ENCODE results near the gene RCOR2. TPM values are rescaled to one million over a fixed set of nuclear protein-coding genes. Genes with fewer than 3 reads are reported as not detected.
A peak's percentile ranks its signal among the peaks of the same experiment; 100 is the strongest.

The RCOR2 gene
- total and polyA plus RNA-seq, 2 of the 13 experiments (the other 11 are each of a cell fraction or from before 2014, with no cell fraction given), result 8.3 to 8.5 TPM

DNA sequence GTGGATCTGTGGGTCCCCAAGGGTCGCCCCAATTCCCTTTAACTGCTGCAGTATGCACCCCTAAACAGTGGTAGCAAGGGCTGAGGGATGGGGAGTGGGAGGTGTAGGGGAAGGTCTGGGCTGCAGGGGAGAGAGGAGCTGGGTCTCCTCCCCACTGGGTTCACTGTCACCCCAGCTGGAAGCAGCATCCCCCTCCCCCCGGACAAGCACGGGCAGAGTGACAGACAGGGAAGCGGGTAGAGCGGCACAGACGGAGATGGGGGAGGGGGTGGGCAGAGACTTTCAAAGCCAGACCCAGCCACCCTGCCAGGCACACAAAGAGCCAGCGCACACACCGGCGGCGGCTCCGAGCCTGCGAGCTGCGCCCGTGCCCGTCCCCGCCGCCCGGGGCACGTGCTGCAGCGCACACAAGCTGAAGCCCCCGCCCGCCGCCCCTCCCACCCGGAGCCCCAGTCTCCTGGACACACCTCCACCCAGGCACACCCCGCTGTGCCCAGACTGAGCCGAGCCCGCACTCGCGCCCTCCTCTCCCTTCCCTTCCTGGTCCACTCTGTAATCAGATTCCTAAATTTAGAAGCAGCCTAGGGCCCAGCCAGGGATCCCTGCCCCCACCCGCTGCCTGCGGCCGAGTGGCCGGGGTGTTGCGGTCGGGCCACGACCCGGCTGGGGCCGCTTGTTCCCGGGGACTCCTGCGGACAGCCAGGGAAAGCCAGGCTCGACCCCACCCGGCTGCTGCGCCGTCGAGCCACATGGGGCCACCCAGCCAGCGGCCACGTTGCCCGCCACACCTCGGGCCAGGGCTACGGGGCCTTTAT, 935 bp upstream of the RCOR2 start (continued):
- 0 out of 2 replicates have a peak, but pooled peaks have one; percentile 24 for TF ChIP-seq EED (CRISPR knock-in tag; IDR thresholded peaks at IDR 0.05)
- TF ChIP-seq MYC (CRISPR knock-in tag; IDR thresholded peaks at IDR 0.05; ENCODE audit: borderline replicate concordance), result peak; percentile 28; the same call in 1 of the 2 replicates
- TF ChIP-seq SALL2 (CRISPR knock-in tag; IDR thresholded peaks at IDR 0.05), result 0 out of 2 replicates have a peak, but pooled peaks have one; percentile 29
- peak; percentile 68 for TF ChIP-seq AGO1 (IDR thresholded peaks at IDR 0.05; ENCODE audit: low read depth, low read length, poor library complexity, severe bottlenecking)
- TF ChIP-seq KDM6A (CRISPR knock-in tag; IDR thresholded peaks at IDR 0.05; ENCODE audit: low read depth), result no peak
- TF ChIP-seq ZNF841 (CRISPR knock-in tag; IDR thresholded peaks at IDR 0.05; ENCODE audit: borderline replicate concordance), result 0 out of 2 replicates have a peak, but pooled peaks have one; percentile 17
- TF ChIP-seq, protein P1, sequence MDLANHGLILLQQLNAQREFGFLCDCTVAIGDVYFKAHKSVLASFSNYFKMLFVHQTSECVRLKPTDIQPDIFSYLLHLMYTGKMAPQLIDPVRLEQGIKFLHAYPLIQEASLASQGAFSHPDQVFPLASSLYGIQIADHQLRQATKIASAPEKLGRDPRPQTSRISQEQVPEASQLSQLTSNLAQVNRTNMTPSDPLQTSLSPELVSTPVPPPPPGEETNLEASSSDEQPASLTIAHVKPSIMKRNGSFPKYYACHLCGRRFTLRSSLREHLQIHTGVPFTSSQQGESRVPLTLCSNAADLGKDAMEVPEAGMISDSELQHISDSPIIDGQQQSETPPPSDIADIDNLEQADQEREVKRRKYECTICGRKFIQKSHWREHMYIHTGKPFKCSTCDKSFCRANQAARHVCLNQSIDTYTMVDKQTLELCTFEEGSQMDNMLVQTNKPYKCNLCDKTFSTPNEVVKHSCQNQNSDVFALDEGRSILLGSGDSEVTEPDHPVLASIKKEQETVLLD (CRISPR knock-in tag; IDR thresholded peaks at IDR 0.05; ENCODE audit: low read depth), result no peak
- TF ChIP-seq REL (CRISPR knock-in tag; conservative IDR thresholded peaks at IDR 0.05), result 0 out of 2 replicates have a peak, but pooled peaks have one; percentile 20
- TF ChIP-seq RXRB (CRISPR knock-in tag; IDR thresholded peaks at IDR 0.05; ENCODE audit: borderline replicate concordance), result 0 out of 2 replicates have a peak, but pooled peaks have one; percentile 6
- TF ChIP-seq, protein P2, sequence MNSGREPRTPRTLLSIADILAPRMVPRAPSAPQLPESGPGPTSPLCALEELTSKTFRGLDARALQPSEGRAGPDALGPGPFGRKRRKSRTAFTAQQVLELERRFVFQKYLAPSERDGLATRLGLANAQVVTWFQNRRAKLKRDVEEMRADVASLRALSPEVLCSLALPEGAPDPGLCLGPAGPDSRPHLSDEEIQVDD (CRISPR knock-in tag; IDR thresholded peaks at IDR 0.05; ENCODE audit: borderline replicate concordance), result no peak
- TF ChIP-seq ZNF788 (CRISPR knock-in tag; IDR thresholded peaks at IDR 0.05; ENCODE audit: borderline replicate concordance), result 0 out of 2 replicates have a peak, but pooled peaks have one; percentile 65
- no peak for TF ChIP-seq LCORL (IDR thresholded peaks at IDR 0.05)
- 0 out of 2 replicates have a peak, but pooled peaks have one; percentile 32 for TF ChIP-seq LCORL (CRISPR knock-in tag; IDR thresholded peaks at IDR 0.05)
- no peak for TF ChIP-seq FOXK2 (IDR thresholded peaks at IDR 0.05)
- peak; percentile 38 for TF ChIP-seq HNRNPLL (IDR thresholded peaks at IDR 0.05; ENCODE audit: low read depth, low read length, poor library complexity, severe bottlenecking)
- no peak for TF ChIP-seq SYNCRIP (IDR thresholded peaks at IDR 0.05; ENCODE audit: insufficient read depth, low read depth, low read length)
- no peak for TF ChIP-seq KDM2A (CRISPR knock-in tag; IDR thresholded peaks at IDR 0.05; ENCODE audit: borderline replicate concordance, low read depth)
- no peak for TF ChIP-seq JUNB (CRISPR knock-in tag; IDR thresholded peaks at IDR 0.05; ENCODE audit: borderline replicate concordance)
- peak; percentile 53 for TF ChIP-seq ZNF574 (CRISPR knock-in tag; IDR thresholded peaks at IDR 0.05)
- TF ChIP-seq SRSF1 (optimal IDR thresholded peaks at IDR 0.05; ENCODE audit: low read depth, low read length), result peak; percentile 36
- TF ChIP-seq HOXA9 (CRISPR knock-in tag; IDR thresholded peaks at IDR 0.05; ENCODE audit: borderline replicate concordance), result no peak
- peak; percentile 83 for TF ChIP-seq RBFOX2 (IDR thresholded peaks at IDR 0.05; ENCODE audit: low read depth, low read length)
- no peak for TF ChIP-seq MAZ (IDR thresholded peaks at IDR 0.05; ENCODE audit: borderline replicate concordance, low read depth, low read length)
- TF ChIP-seq MAZ (CRISPR knock-in tag; IDR thresholded peaks at IDR 0.05; ENCODE audit: low read depth), result 0 out of 2 replicates have a peak, but pooled peaks have one; percentile 32

All from HepG2 (cell line).